Mesenchymal stem cell (in vitro differentiated cells and primary cell): Measurements from ENCODE around the gene ABCC4.

Experiments used
- DNase-seq: peaks from one replicate; pipeline ENCODE4 v3.0.0-alpha.2; 2013
- H2AFZ ChIP-seq: one replicate; pipeline ENCODE4 v1.6.1; 2013; ENCODE audit warnings: low read depth, mild to moderate bottlenecking, control low read depth, inconsistent platforms, low read length, moderate library complexity
- H2AK5ac ChIP-seq: 2 replicates; pipeline ENCODE4 v1.6.1; 2013; ENCODE audit warnings: low read length, moderate library complexity, mild to moderate bottlenecking, inconsistent platforms; ENCODE audit not compliant: severe bottlenecking
- H2BK120ac ChIP-seq: one replicate; pipeline ENCODE4 v1.6.1; 2013; ENCODE audit warnings: low read depth, mild to moderate bottlenecking, inconsistent platforms, low read length, moderate library complexity
- H2BK12ac ChIP-seq, 2 experiments: one replicate each; pipeline ENCODE4 v1.6.1; 2013; ENCODE audit warnings: inconsistent platforms in 2 of 2, low read length in 2 of 2, mild to moderate bottlenecking in 2 of 2, moderate library complexity in 2 of 2, control low read depth in 1 of 2
- H2BK15ac ChIP-seq: one replicate; pipeline ENCODE4 v1.6.1; 2013; ENCODE audit warnings: mild to moderate bottlenecking, low read depth, inconsistent platforms; ENCODE audit not compliant: poor library complexity, severe bottlenecking
- H2BK5ac ChIP-seq: 2 replicates; pipeline ENCODE4 v1.6.1; 2013; ENCODE audit warnings: low read depth, mild to moderate bottlenecking, low read length, control low read depth, inconsistent platforms; ENCODE audit not compliant: poor library complexity, severe bottlenecking
- H3K14ac ChIP-seq, 2 experiments: one replicate each; pipeline ENCODE4 v1.6.1; 2013; ENCODE audit warnings: inconsistent platforms in 2 of 2, low read length in 2 of 2, control low read depth in 1 of 2, mild to moderate bottlenecking in 1 of 2, moderate library complexity in 1 of 2
- H3K18ac ChIP-seq, 2 experiments: one replicate each; pipeline ENCODE4 v1.6.1; 2013; ENCODE audit warnings: inconsistent platforms in 2 of 2, low read length in 2 of 2, control low read depth in 1 of 2, low read depth in 1 of 2, mild to moderate bottlenecking in 1 of 2
- H3K23ac ChIP-seq, 2 experiments: one replicate each; pipeline ENCODE4 v1.6.1; 2013; ENCODE audit warnings: inconsistent platforms in 2 of 2, low read length in 2 of 2, mild to moderate bottlenecking in 2 of 2, moderate library complexity in 2 of 2, control low read depth in 1 of 2
- H3K27ac ChIP-seq: 2 replicates; pipeline ENCODE4 v1.5.1; 2013; ENCODE audit warnings: mild to moderate bottlenecking, moderate library complexity, low read length, control low read depth, inconsistent platforms; ENCODE audit not compliant: poor library complexity, severe bottlenecking
- H3K27me3 ChIP-seq, 2 experiments: 2 replicates each; pipeline versions ENCODE4 v1.6.1 to v1.7.0; 2013; ENCODE audit warnings: low read length in 2 of 2, mild to moderate bottlenecking in 2 of 2, moderate library complexity in 2 of 2, control low read depth in 1 of 2, inconsistent platforms in 1 of 2; ENCODE audit not compliant: control insufficient read depth in 1 of 2, insufficient read depth in 1 of 2
- H3K36me3 ChIP-seq, 2 experiments: 2 replicates each; pipeline versions ENCODE4 v1.6.1 to v1.7.0; 2013; ENCODE audit warnings: low read length in 2 of 2, control low read depth in 1 of 2, inconsistent platforms in 1 of 2, low read depth in 1 of 2, mild to moderate bottlenecking in 1 of 2; ENCODE audit not compliant: insufficient read depth in 2 of 2, control insufficient read depth in 1 of 2
- H3K4ac ChIP-seq, 2 experiments: one replicate each; pipeline ENCODE4 v1.6.1; 2013; ENCODE audit warnings: inconsistent platforms in 2 of 2, low read length in 2 of 2, mild to moderate bottlenecking in 2 of 2, moderate library complexity in 2 of 2, control low read depth in 1 of 2, low read depth in 1 of 2
- H3K4me1 ChIP-seq: 2 replicates; pipeline ENCODE4 v1.6.1; 2013; ENCODE audit warnings: low read depth, low read length, control low read depth; ENCODE audit not compliant: control insufficient read depth, insufficient read depth
- H3K4me2 ChIP-seq: 2 replicates; pipeline ENCODE4 v1.6.1; 2013; ENCODE audit warnings: low read length, mild to moderate bottlenecking, inconsistent platforms; ENCODE audit not compliant: poor library complexity, severe bottlenecking
- H3K4me3 ChIP-seq, 2 experiments: 2 replicates each; pipeline versions ENCODE4 v1.5.1 to v1.7.0; 2013; ENCODE audit warnings: low read length in 2 of 2, mild to moderate bottlenecking in 2 of 2, control low read depth in 1 of 2, low read depth in 1 of 2; ENCODE audit not compliant: insufficient read depth in 1 of 2
- H3K79me1 ChIP-seq: replicated peaks from 2 replicates; pipeline ENCODE4 v1.6.1; 2013; ENCODE audit warnings: mild to moderate bottlenecking, control low read depth, low read length, inconsistent platforms; ENCODE audit not compliant: poor library complexity, severe bottlenecking
- H3K9ac ChIP-seq: 2 replicates; pipeline ENCODE4 v1.7.0; 2013; ENCODE audit warnings: mild to moderate bottlenecking, low read length, moderate library complexity
- H3K9me3 ChIP-seq: 2 replicates; pipeline ENCODE4 v1.7.0; 2013; ENCODE audit warnings: mild to moderate bottlenecking, low read length; ENCODE audit not compliant: control insufficient read depth
- H4K8ac ChIP-seq: one replicate; pipeline ENCODE4 v1.6.1; 2013; ENCODE audit warnings: inconsistent platforms, mild to moderate bottlenecking, low read length, moderate library complexity
- H4K91ac ChIP-seq: one replicate; pipeline ENCODE4 v1.6.1; 2013; ENCODE audit warnings: mild to moderate bottlenecking, low read length, inconsistent platforms
- WGBS: methylation state at CpG from one replicate; pipeline ENCODE4 v1.1.7; 2013; ENCODE audit warnings: mixed read lengths; 5-methylcytosine and 5-hydroxymethylcytosine counted together

The ABCC4 gene

GRCh38 chr13:94987081-94987480 is 314.2 kb downstream of the ABCC4 start:
- H3K27ac ChIP-seq: no peak overlapping the region
- H3K23ac ChIP-seq: no peak overlapping the region
- H4K91ac ChIP-seq: no peak overlapping the region
- 96% methylated on average over 4 of the region's 5 CpGs for WGBS
- H3K36me3 ChIP-seq: no peaks in the 10 kb centered on the region
- H2BK12ac ChIP-seq: no peak overlapping the region
- H3K4me3 ChIP-seq: no peak overlapping the region
- no peak overlapping the region for H4K8ac ChIP-seq
- no peaks in the 10 kb centered on the region for H3K9me3 ChIP-seq
- no peak overlapping the region for H3K9ac ChIP-seq
- no peak overlapping the region for H2AFZ ChIP-seq
- H3K27me3 ChIP-seq: peaks cover 4 to 14% of the 10 kb centered on the region in 2 experiments
- no peak overlapping the region for H3K4ac ChIP-seq
- no peak overlapping the region for H3K18ac ChIP-seq
- no peak overlapping the region for H2AK5ac ChIP-seq
- no peak overlapping the region for H3K4me2 ChIP-seq
- no peaks in the 10 kb centered on the region for H3K4me1 ChIP-seq
- DNase-seq: no peak
- no peak overlapping the region for H2BK15ac ChIP-seq
- no peak overlapping the region for H3K14ac ChIP-seq
- no peak overlapping the region for H2BK5ac ChIP-seq
- no peaks in the 10 kb centered on the region for H3K79me1 ChIP-seq
- H2BK120ac ChIP-seq: no peak overlapping the region

DNA sequence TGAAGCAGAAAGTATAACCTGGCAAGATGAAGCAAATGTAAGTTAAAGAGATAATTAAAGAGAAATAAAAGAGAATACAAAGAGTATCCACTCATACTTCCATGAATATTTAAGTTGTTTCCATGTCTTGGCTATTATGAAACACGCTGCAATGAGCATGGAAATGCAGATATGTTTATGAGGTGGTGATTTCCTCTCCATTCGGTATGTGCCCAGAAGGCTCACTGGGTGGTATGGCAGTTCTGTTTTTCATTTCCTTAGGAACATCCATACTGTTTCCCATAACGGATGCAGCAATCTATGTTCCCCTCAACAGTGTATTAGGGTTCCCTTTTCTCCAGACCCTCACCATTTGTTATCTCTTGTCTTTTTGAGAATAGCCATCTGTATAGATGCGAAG is 316.3 kb downstream of the ABCC4 start:
- H3K9ac ChIP-seq: no peak overlapping the region
- H3K4me1 ChIP-seq: no peaks in the 10 kb centered on the region
- H2AFZ ChIP-seq: no peak overlapping the region
- no peak overlapping the region for H3K4me3 ChIP-seq
- DNase-seq: no peak
- H4K8ac ChIP-seq: no peak overlapping the region
- no peak overlapping the region for H3K27ac ChIP-seq
- H3K14ac ChIP-seq: no peak overlapping the region
- H3K36me3 ChIP-seq: no peaks in the 10 kb centered on the region
- no peaks in the 10 kb centered on the region for H3K79me1 ChIP-seq
- no peak overlapping the region for H2BK12ac ChIP-seq
- no peaks in the 10 kb centered on the region for H3K9me3 ChIP-seq
- no peak overlapping the region for H3K18ac ChIP-seq
- no peak overlapping the region for H2BK15ac ChIP-seq
- peaks cover 2 to 4% of the 10 kb centered on the region in 2 experiments for H3K27me3 ChIP-seq
- H2BK120ac ChIP-seq: no peak overlapping the region
- no peak overlapping the region for H2BK5ac ChIP-seq
- 50% methylated on average over 2 of the region's 4 CpGs for WGBS
- no peak overlapping the region for H3K4ac ChIP-seq
- no peak overlapping the region for H2AK5ac ChIP-seq
- no peak overlapping the region for H4K91ac ChIP-seq
- H3K4me2 ChIP-seq: no peak overlapping the region
- H3K23ac ChIP-seq: no peak overlapping the region

GRCh38 chr13:94978516-94978915 is 322.7 kb downstream of the ABCC4 start:
- Histone ChIP-seq H4K8ac (no peak overlapping the region), H3K27me3 (peaks cover 10 to 22% of the 10 kb centered on the region in 2 experiments), H3K4me3 (no peak overlapping the region), H2AFZ (no peak overlapping the region), H3K27ac (no peak overlapping the region), H3K9ac (no peak overlapping the region), H3K14ac (no peak overlapping the region), H2BK5ac (no peak overlapping the region), H3K4me2 (no peak overlapping the region), H2BK120ac (no peak overlapping the region), H2AK5ac (no peak overlapping the region), H3K36me3 (no peaks in the 10 kb centered on the region), H3K4me1 (no peaks in the 10 kb centered on the region), H3K18ac (no peak overlapping the region), H2BK12ac (no peak overlapping the region), H4K91ac (no peak overlapping the region), H3K4ac (no peak overlapping the region), H3K9me3 (peaks cover 6% of the 10 kb centered on the region), H3K23ac (no peak overlapping the region), H2BK15ac (no peak overlapping the region), H3K79me1 (no peaks in the 10 kb centered on the region)
- no peak for DNase-seq
- WGBS: 100% methylated on average over 3 of the region's 3 CpGs

GRCh38 chr13:94974015-94974951 is 327.0 kb downstream of the ABCC4 start:
- no peaks in the 10 kb centered on the region for H3K79me1 ChIP-seq
- no peak overlapping the region for H4K8ac ChIP-seq
- no peak overlapping the region for H3K14ac ChIP-seq
- H3K23ac ChIP-seq: no peak overlapping the region
- no peak overlapping the region for H3K27ac ChIP-seq
- no peak overlapping the region for H3K18ac ChIP-seq
- H3K4me3 ChIP-seq: no peak overlapping the region
- no peak for DNase-seq
- H2AK5ac ChIP-seq: no peak overlapping the region
- H2BK15ac ChIP-seq: no peak overlapping the region
- peaks cover 6% of the 10 kb centered on the region for H3K9me3 ChIP-seq
- no peak overlapping the region for H3K9ac ChIP-seq
- peaks cover 35 to 44% of the 10 kb centered on the region in 2 experiments for H3K27me3 ChIP-seq
- no peak overlapping the region for H2BK12ac ChIP-seq
- no peak overlapping the region for H2BK120ac ChIP-seq
- 59% methylated on average over 7 of the region's 7 CpGs for WGBS
- H4K91ac ChIP-seq: no peak overlapping the region
- H3K4ac ChIP-seq: no peak overlapping the region
- no peak overlapping the region for H2AFZ ChIP-seq
- no peak overlapping the region for H2BK5ac ChIP-seq
- no peaks in the 10 kb centered on the region for H3K36me3 ChIP-seq
- H3K4me1 ChIP-seq: no peaks in the 10 kb centered on the region
- no peak overlapping the region for H3K4me2 ChIP-seq
